OCI-LY1 (cell line): ENCODE results near the gene CELA2A.

Experiments used
- EZH2 ChIP-seq: fragments of 200-600 bp; sonication (generic), shearing (Covaris generic); IDR thresholded peaks from 2 replicates; pipeline ENCODE4 v1.8.0; 2017; ENCODE audit warnings: borderline replicate concordance, mixed run types, mild to moderate bottlenecking, antibody characterized with exemption, low read length, moderate library complexity, mixed read lengths
- TF ChIP-seq, protein P1 (sequence below): fragments of 200-600 bp; sonication (generic), shearing (Covaris generic); IDR thresholded peaks from 2 replicates; pipeline ENCODE4 v1.5.1; 2017; ENCODE audit warnings: mild to moderate bottlenecking, antibody characterized with exemption, low read length, moderate library complexity, mixed read lengths

DNA sequence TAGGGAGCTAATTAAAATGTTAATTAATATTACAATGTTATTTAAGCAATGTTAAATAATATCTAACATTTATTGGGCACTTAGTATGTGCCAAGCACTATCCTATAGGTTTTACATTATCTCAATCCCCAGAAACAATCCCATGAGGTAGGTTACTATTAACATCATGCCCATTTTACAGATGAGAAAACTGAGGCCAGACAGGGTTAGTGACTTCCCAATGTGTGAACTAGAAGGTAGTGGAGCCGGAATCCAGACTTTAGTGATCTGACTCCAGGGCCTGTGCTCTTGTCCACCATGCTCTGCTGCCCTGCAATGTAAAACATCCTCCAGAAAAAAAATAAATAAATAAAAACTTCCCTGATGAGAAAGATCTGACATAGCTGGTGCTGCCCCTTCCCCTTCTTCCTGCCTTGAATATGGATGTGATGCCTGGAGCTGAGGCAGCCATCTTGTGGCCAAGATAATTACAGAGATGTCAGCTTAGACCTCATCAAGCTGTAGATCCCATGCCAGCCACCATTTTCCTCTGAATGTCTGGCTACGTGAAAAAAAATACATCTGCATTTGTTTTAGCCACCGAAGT lies 7.6 kb upstream of the CELA2A start:
- TF ChIP-seq, protein P1, sequence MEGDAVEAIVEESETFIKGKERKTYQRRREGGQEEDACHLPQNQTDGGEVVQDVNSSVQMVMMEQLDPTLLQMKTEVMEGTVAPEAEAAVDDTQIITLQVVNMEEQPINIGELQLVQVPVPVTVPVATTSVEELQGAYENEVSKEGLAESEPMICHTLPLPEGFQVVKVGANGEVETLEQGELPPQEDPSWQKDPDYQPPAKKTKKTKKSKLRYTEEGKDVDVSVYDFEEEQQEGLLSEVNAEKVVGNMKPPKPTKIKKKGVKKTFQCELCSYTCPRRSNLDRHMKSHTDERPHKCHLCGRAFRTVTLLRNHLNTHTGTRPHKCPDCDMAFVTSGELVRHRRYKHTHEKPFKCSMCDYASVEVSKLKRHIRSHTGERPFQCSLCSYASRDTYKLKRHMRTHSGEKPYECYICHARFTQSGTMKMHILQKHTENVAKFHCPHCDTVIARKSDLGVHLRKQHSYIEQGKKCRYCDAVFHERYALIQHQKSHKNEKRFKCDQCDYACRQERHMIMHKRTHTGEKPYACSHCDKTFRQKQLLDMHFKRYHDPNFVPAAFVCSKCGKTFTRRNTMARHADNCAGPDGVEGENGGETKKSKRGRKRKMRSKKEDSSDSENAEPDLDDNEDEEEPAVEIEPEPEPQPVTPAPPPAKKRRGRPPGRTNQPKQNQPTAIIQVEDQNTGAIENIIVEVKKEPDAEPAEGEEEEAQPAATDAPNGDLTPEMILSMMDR: no peak
- TF ChIP-seq EZH2: no peak
